Measurements from ENCODE around the gene SLC2A13. TPM values are rescaled to one million over a fixed set of nuclear protein-coding genes. Genes with fewer than 3 reads are reported as not detected.

Gene SLC2A13
- total RNA-seq, 4 donors from 2014 or later = 1.4 to 2.8 (median 2.3) TPM

DNA sequence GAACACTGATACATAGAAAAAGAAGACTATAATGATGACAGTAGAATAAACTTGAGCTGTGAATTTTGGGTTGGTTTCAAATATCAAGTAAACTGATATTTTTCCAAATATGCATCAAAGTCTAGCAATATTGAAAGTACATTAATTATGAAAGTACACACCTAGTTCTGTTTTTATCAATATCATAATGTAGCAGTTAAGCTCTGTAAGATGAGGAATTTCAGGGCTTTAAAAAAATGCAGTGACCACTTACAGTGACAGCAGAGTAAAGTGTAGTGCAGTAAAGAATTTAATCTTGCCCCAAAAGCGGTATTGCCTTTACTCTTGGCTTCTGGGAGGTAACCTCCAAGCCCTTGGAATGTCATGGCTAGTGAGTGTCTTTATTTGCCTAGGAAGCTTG, 383.4 kb downstream of the SLC2A13 start:
- ATAC-seq (no peak), DNase-seq (no peak)
- Histone ChIP-seq H3K9me3 (no peaks in the 10 kb centered on the region), H3K27me3 (no peaks in the 10 kb centered on the region), H3K36me3 (no peaks in the 10 kb centered on the region), H3K4me3 (no peak overlapping the region), H3K4me1 (no peaks in the 10 kb centered on the region), H3K27ac (no peak overlapping the region)
- in situ Hi-C loops (cut with MboI; ENCODE audit: low sequenced_read_pairs in 4 of 4) (no loop called here), intact Hi-C loops (cut with DNase I; ENCODE audit: low total_unique reads) (no loop called here)
- TF ChIP-seq, protein P1, sequence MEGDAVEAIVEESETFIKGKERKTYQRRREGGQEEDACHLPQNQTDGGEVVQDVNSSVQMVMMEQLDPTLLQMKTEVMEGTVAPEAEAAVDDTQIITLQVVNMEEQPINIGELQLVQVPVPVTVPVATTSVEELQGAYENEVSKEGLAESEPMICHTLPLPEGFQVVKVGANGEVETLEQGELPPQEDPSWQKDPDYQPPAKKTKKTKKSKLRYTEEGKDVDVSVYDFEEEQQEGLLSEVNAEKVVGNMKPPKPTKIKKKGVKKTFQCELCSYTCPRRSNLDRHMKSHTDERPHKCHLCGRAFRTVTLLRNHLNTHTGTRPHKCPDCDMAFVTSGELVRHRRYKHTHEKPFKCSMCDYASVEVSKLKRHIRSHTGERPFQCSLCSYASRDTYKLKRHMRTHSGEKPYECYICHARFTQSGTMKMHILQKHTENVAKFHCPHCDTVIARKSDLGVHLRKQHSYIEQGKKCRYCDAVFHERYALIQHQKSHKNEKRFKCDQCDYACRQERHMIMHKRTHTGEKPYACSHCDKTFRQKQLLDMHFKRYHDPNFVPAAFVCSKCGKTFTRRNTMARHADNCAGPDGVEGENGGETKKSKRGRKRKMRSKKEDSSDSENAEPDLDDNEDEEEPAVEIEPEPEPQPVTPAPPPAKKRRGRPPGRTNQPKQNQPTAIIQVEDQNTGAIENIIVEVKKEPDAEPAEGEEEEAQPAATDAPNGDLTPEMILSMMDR (IDR thresholded peaks at IDR 0.05 in 4 of 5, conservative IDR thresholded peaks at IDR 0.05 in 1 of 5) = no peak
- TF ChIP-seq POLR2A (IDR thresholded peaks at IDR 0.05) = no peak

DNA sequence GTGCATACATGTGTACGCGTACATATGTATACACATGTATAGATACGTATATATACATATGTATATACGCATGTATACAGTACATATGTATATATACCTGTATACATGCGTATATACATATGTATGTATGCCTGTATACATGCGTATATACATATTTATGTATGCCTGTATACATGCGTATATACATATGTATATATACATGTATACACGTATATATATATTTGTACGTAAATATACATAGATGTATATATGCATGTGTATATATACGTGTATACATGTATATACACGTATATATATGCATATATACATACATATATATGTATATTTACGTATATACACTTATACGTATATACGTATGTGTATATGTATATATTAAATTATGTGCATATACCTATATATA, 392.3 kb downstream of the SLC2A13 start:
- intact Hi-C loops (cut with DNase I; ENCODE audit: low total_unique reads) = no loop called here
- Histone ChIP-seq H3K27ac (no peak overlapping the region), H3K9me3 (no peaks in the 10 kb centered on the region), H3K27me3 (no peaks in the 10 kb centered on the region), H3K4me1 (no peaks in the 10 kb centered on the region), H3K4me3 (no peak overlapping the region), H3K36me3 (no peaks in the 10 kb centered on the region)
- no peak for DNase-seq
- no peak for ATAC-seq
- no peak for TF ChIP-seq POLR2A (IDR thresholded peaks at IDR 0.05)
- TF ChIP-seq, protein P1 (IDR thresholded peaks at IDR 0.05 in 4 of 5, conservative IDR thresholded peaks at IDR 0.05 in 1 of 5) = no peak
- in situ Hi-C loops (cut with MboI; ENCODE audit: low sequenced_read_pairs in 4 of 4) = no loop called here

DNA sequence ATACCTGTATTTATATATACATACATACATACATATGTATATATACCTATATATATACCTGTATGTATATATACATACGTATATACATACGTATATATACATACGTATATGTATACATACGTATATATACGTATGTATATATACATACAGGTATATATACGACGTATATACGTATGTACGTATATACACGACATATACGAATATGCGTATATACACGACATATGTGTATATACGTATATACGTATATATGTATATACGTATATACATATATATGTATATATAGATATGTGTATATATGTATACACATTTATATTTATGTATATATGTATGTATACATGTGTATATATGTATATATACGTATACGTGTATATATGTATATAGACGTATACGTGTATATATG, 393.5 kb downstream of the SLC2A13 start:
- no peaks in the 10 kb centered on the region for H3K36me3 ChIP-seq
- no peaks in the 10 kb centered on the region for H3K27me3 ChIP-seq
- TF ChIP-seq POLR2A (IDR thresholded peaks at IDR 0.05) = no peak
- TF ChIP-seq, protein P1 (IDR thresholded peaks at IDR 0.05 in 4 of 5, conservative IDR thresholded peaks at IDR 0.05 in 1 of 5) = no peak
- H3K27ac ChIP-seq = no peak overlapping the region
- in situ Hi-C loops (cut with MboI; ENCODE audit: low sequenced_read_pairs in 4 of 4) = no loop called here
- ATAC-seq (no peak), DNase-seq (no peak)
- no peaks in the 10 kb centered on the region for H3K4me1 ChIP-seq
- H3K4me3 ChIP-seq = no peak overlapping the region
- intact Hi-C loops (cut with DNase I; ENCODE audit: low total_unique reads) = no loop called here
- no peaks in the 10 kb centered on the region for H3K9me3 ChIP-seq

Other genes starting within 250 kb of the SLC2A13 start
- gene LRRK2, start 118.9 kb upstream of the SLC2A13 start, total RNA-seq = 10 to 100 TPM in 1 of 4 donors, 1 to 10 TPM in 3; 4.5 to 10.7 (median 6.2) TPM